ENCODE data around the gene HMGCL.

GRCh38 chr1:23868557-23869016 is 43.4 kb upstream of the HMGCL start:
- TF ChIP-seq CTCF (IDR thresholded peaks at IDR 0.05) (no peak), POLR2A (IDR thresholded peaks at IDR 0.05) (no peak), EP300 (IDR thresholded peaks at IDR 0.05) (no peak)
